Measurements from ENCODE around the gene KIF26A. TPM values are rescaled to one million over a fixed set of nuclear protein-coding genes. Genes with fewer than 3 reads are reported as not detected.

Gene KIF26A
- total and polyA plus RNA-seq, 2 experiments from 2014 or later: 5.6 to 103 TPM

DNA sequence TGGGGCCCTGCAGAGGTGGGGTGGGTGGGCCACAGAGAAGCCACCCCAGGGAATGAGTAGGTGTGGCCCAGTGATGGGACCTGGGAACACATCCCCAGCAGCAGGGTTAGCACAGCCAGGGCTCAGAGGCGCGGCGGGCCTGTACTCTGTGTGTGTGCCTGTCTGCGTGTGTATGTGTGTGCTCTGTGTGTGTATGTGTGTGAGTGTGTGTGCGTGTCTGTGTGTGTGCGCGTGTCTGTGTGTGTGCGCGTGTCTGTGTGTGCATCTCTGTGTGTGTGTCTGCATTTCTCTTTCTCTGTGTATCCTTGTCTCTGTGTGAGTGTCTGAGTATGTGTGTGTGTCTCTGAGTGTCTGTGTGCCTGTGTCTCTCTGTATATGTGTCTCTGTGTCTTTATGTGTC is 26.1 kb downstream of the KIF26A start:
- Histone ChIP-seq H3K4me3 (no peak overlapping the region), H4K20me1 (replicated peaks; ENCODE audit: insufficient read depth) (peaks cover under 1% of the 10 kb centered on the region), H2AFZ (no peak overlapping the region), H3K27ac (ENCODE audit: low read depth) (no peak overlapping the region), H3K79me2 (replicated peaks; ENCODE audit: insufficient read depth) (peaks cover 10% of the 10 kb centered on the region; the same call in 1 of the 2 replicates), H3K4me2 (no peak overlapping the region), H3K9me2 (ENCODE audit: insufficient read depth) (no peaks in the 10 kb centered on the region), H3K36me3 (ENCODE audit: insufficient read depth) (no peaks in the 10 kb centered on the region), H3K4me1 (ENCODE audit: insufficient read depth) (peaks cover 7% of the 10 kb centered on the region), H3K27me3 (ENCODE audit: insufficient read depth) (no peaks in the 10 kb centered on the region), H3F3A (replicated peaks; ENCODE audit: low read depth) (0 out of 2 replicates have a peak, but pooled peaks cover under 1% of the 10 kb centered on the region)
- no peak overlapping the region for H3K27ac Mint-ChIP-seq
- H3K4me1 Mint-ChIP-seq: peaks cover 3% of the 10 kb centered on the region; the same call in 2 of the 3 replicates
- H3K4me3 Mint-ChIP-seq: no peak overlapping the region
- no peaks in the 10 kb centered on the region for H3K36me3 Mint-ChIP-seq (ENCODE audit: low read depth)
- DNase-seq (ENCODE audit: low spot score): no peak
- no peak for TF ChIP-seq EZH2 (IDR thresholded peaks at IDR 0.05; ENCODE audit: low read depth, unreplicated experiment)
- TF ChIP-seq STAT1 (IDR thresholded peaks at IDR 0.05; ENCODE audit: unreplicated experiment): no peak
- no peak for TF ChIP-seq EZH2phosphoT487 (IDR thresholded peaks at IDR 0.05; ENCODE audit: unreplicated experiment)
- TF ChIP-seq CREB1 (CRISPR knock-in tag; IDR thresholded peaks at IDR 0.05; ENCODE audit: low read depth): no peak
- H3K27me3 Mint-ChIP-seq (ENCODE audit: insufficient read depth, low read depth, poor library complexity): peaks cover 6% of the 10 kb centered on the region
- H3K9me3 Mint-ChIP-seq: no peaks in the 10 kb centered on the region
- no peak for ATAC-seq

DNA sequence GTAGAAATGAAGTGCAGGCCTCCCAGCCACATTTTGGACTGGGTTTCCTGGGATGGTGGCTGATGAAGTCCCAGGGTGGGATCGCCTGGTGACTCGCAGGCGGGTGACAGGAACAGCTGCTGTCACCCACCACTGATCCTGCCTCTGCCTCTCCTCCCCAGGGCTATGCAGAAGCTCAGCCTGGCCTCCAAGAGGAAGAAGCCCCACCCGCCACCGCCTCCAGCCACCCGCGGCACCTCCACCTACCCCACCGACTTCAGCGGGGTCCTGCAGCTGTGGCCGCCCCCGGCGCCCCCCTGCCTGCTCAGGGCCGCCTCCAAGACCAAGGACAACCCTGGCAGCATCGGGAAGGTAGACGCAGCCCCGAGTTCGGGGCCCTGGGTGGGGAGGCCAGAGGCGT is 28.3 kb downstream of the KIF26A start:
- Histone ChIP-seq H3K27me3 (ENCODE audit: insufficient read depth) (no peaks in the 10 kb centered on the region), H3K4me3 (no peak overlapping the region), H3K79me2 (replicated peaks; ENCODE audit: insufficient read depth) (peaks cover 10% of the 10 kb centered on the region), H3K4me2 (no peak overlapping the region), H3K27ac (ENCODE audit: low read depth) (no peak overlapping the region), H4K20me1 (replicated peaks; ENCODE audit: insufficient read depth) (peaks cover 4% of the 10 kb centered on the region), H3K9me2 (ENCODE audit: insufficient read depth) (no peaks in the 10 kb centered on the region), H3F3A (replicated peaks; ENCODE audit: low read depth) (0 out of 2 replicates have a peak, but pooled peaks cover 5% of the 10 kb centered on the region), H2AFZ (no peak overlapping the region), H3K4me1 (ENCODE audit: insufficient read depth) (peaks cover 25% of the 10 kb centered on the region), H3K36me3 (ENCODE audit: insufficient read depth) (no peaks in the 10 kb centered on the region)
- peaks cover 21% of the 10 kb centered on the region for H3K4me1 Mint-ChIP-seq
- DNase-seq (ENCODE audit: low spot score) (no peak), ATAC-seq (no peak)
- H3K27ac Mint-ChIP-seq: no peak overlapping the region
- no peaks in the 10 kb centered on the region for H3K36me3 Mint-ChIP-seq (ENCODE audit: low read depth)
- peaks cover 6% of the 10 kb centered on the region for H3K27me3 Mint-ChIP-seq (ENCODE audit: insufficient read depth, low read depth, poor library complexity)
- H3K4me3 Mint-ChIP-seq: no peak overlapping the region
- no peaks in the 10 kb centered on the region for H3K9me3 Mint-ChIP-seq
- TF ChIP-seq POLR2AphosphoS5 (IDR thresholded peaks at IDR 0.05; ENCODE audit: low read depth): no peak
- no peak for TF ChIP-seq NANOG (IDR thresholded peaks at IDR 0.05; ENCODE audit: borderline replicate concordance)
- TF ChIP-seq, protein P1, sequence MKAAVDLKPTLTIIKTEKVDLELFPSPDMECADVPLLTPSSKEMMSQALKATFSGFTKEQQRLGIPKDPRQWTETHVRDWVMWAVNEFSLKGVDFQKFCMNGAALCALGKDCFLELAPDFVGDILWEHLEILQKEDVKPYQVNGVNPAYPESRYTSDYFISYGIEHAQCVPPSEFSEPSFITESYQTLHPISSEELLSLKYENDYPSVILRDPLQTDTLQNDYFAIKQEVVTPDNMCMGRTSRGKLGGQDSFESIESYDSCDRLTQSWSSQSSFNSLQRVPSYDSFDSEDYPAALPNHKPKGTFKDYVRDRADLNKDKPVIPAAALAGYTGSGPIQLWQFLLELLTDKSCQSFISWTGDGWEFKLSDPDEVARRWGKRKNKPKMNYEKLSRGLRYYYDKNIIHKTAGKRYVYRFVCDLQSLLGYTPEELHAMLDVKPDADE (IDR thresholded peaks at IDR 0.05): no peak
- no peak for TF ChIP-seq ZNF114 (CRISPR knock-in tag; IDR thresholded peaks at IDR 0.05)
- no peak for TF ChIP-seq JUNB (IDR thresholded peaks at IDR 0.05; ENCODE audit: unreplicated experiment)
- TF ChIP-seq, protein P2, sequence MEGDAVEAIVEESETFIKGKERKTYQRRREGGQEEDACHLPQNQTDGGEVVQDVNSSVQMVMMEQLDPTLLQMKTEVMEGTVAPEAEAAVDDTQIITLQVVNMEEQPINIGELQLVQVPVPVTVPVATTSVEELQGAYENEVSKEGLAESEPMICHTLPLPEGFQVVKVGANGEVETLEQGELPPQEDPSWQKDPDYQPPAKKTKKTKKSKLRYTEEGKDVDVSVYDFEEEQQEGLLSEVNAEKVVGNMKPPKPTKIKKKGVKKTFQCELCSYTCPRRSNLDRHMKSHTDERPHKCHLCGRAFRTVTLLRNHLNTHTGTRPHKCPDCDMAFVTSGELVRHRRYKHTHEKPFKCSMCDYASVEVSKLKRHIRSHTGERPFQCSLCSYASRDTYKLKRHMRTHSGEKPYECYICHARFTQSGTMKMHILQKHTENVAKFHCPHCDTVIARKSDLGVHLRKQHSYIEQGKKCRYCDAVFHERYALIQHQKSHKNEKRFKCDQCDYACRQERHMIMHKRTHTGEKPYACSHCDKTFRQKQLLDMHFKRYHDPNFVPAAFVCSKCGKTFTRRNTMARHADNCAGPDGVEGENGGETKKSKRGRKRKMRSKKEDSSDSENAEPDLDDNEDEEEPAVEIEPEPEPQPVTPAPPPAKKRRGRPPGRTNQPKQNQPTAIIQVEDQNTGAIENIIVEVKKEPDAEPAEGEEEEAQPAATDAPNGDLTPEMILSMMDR (conservative IDR thresholded peaks at IDR 0.05; ENCODE audit: low read depth in 2 of 2): no peak
- no peak for TF ChIP-seq EZH2phosphoT487 (IDR thresholded peaks at IDR 0.05; ENCODE audit: unreplicated experiment)
- TF ChIP-seq EZH2 (IDR thresholded peaks at IDR 0.05; ENCODE audit: low read depth, unreplicated experiment): no peak
- TF ChIP-seq, protein P3, sequence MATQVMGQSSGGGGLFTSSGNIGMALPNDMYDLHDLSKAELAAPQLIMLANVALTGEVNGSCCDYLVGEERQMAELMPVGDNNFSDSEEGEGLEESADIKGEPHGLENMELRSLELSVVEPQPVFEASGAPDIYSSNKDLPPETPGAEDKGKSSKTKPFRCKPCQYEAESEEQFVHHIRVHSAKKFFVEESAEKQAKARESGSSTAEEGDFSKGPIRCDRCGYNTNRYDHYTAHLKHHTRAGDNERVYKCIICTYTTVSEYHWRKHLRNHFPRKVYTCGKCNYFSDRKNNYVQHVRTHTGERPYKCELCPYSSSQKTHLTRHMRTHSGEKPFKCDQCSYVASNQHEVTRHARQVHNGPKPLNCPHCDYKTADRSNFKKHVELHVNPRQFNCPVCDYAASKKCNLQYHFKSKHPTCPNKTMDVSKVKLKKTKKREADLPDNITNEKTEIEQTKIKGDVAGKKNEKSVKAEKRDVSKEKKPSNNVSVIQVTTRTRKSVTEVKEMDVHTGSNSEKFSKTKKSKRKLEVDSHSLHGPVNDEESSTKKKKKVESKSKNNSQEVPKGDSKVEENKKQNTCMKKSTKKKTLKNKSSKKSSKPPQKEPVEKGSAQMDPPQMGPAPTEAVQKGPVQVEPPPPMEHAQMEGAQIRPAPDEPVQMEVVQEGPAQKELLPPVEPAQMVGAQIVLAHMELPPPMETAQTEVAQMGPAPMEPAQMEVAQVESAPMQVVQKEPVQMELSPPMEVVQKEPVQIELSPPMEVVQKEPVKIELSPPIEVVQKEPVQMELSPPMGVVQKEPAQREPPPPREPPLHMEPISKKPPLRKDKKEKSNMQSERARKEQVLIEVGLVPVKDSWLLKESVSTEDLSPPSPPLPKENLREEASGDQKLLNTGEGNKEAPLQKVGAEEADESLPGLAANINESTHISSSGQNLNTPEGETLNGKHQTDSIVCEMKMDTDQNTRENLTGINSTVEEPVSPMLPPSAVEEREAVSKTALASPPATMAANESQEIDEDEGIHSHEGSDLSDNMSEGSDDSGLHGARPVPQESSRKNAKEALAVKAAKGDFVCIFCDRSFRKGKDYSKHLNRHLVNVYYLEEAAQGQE (IDR thresholded peaks at IDR 0.05; ENCODE audit: unreplicated experiment): no peak
- no peak for TF ChIP-seq ZNF331 (CRISPR knock-in tag; IDR thresholded peaks at IDR 0.05; ENCODE audit: low read depth)
